PC-9 (cell line): ENCODE results near the gene PCSK5. TPM values are rescaled to one million over a fixed set of nuclear protein-coding genes. Genes with fewer than 3 reads are reported as not detected.

ENCODE experiments used
- BruUV-seq: library from RNA; stranded (reverse); fragments of 400-500 nt; replicated peaks from 2 replicates; lab custom pipeline; 2021; lab: Mats Ljungman, UMichigan
- CTCF ChIA-PET: fragments of 300-600 bp; sonication (Branson Sonifier 250); formaldehyde crosslinking; loops from one replicate; lab custom pipeline; 2022; ENCODE audit warnings: antibody characterized with exemption; lab: Charles Lee
- POLR2A ChIA-PET: fragments of 300-600 bp; sonication (Branson Sonifier 250); formaldehyde crosslinking; loops from one replicate; lab custom pipeline; 2022; ENCODE audit warnings: antibody characterized with exemption; ENCODE audit not compliant: unreplicated experiment; lab: Charles Lee
- DNase-seq, 2 experiments: peaks; one replicate each; pipeline versions ENCODE4 v3.0.0 to v3.0.0-alpha.2; 2015 to 2022; ENCODE audit warnings: mixed read lengths in 1 of 2
- H2AFZ ChIP-seq: fragments of 200-600 bp; sonication (generic); 2 replicates; pipeline ENCODE4 v1.8.1; 2017; ENCODE audit warnings: antibody characterized with exemption
- H3F3A ChIP-seq: fragments of 200-600 bp; sonication (generic); 2 replicates; pipeline ENCODE4 v1.8.1; 2017; ENCODE audit warnings: antibody characterized with exemption, mild to moderate bottlenecking, low read depth; ENCODE audit not compliant: insufficient read depth
- H3K27ac ChIP-seq: fragments of 200-600 bp; sonication (generic); 2 replicates; pipeline ENCODE4 v1.6.1; 2016; ENCODE audit warnings: mixed run types
- H3K27me3 ChIP-seq: fragments of 200-600 bp; sonication (generic); 2 replicates; pipeline ENCODE4 v1.6.1; 2016; ENCODE audit warnings: low read depth, mixed run types; ENCODE audit not compliant: insufficient read depth
- H3K36me3 ChIP-seq: fragments of 200-600 bp; sonication (generic); 2 replicates; pipeline ENCODE4 v1.6.1; 2016; ENCODE audit warnings: low read depth, mixed run types
- H3K4me1 ChIP-seq: fragments of 200-600 bp; sonication (generic); replicated peaks from 2 replicates; pipeline ENCODE4 v1.6.1; 2016; ENCODE audit warnings: mixed run types; ENCODE audit not compliant: insufficient read depth
- H3K4me2 ChIP-seq: fragments of 200-600 bp; sonication (generic); 2 replicates; pipeline ENCODE4 v1.6.1; 2017; ENCODE audit warnings: mixed run types
- H3K4me3 ChIP-seq: fragments of 200-600 bp; sonication (generic); 2 replicates; pipeline ENCODE4 v1.6.1; 2016; ENCODE audit warnings: mixed run types
- H3K79me2 ChIP-seq: fragments of 200-600 bp; sonication (generic); 2 replicates; pipeline ENCODE4 v1.6.1; 2017; ENCODE audit warnings: low read depth, mixed run types
- H3K9me2 ChIP-seq: fragments of 200-600 bp; sonication (generic); 2 replicates; pipeline ENCODE4 v1.8.1; 2017; ENCODE audit warnings: mild to moderate bottlenecking; ENCODE audit not compliant: insufficient read depth
- H3K9me3 ChIP-seq: fragments of 200-600 bp; sonication (generic); 2 replicates; pipeline ENCODE4 v1.8.1; 2016; ENCODE audit warnings: low read depth; ENCODE audit not compliant: insufficient read depth
- H4K20me1 ChIP-seq: fragments of 200-600 bp; sonication (generic); 2 replicates; pipeline ENCODE4 v1.8.1; 2017; ENCODE audit not compliant: insufficient read depth
- CTCF ChIP-seq: fragments of 200-600 bp; sonication (generic); conservative IDR thresholded peaks from 2 replicates; pipeline ENCODE4 v1.6.1; 2017; ENCODE audit warnings: mixed run types, antibody characterized with exemption, mild to moderate bottlenecking, moderate library complexity
- EZH2 ChIP-seq: fragments of 200-600 bp; sonication (generic); IDR thresholded peaks from 2 replicates; pipeline ENCODE4 v1.8.0; 2017; ENCODE audit warnings: antibody characterized with exemption, low read depth
- intact Hi-C: fragments of 100-400 bp; cut with micrococcal nuclease; formaldehyde crosslinking; loops from one replicate; pipeline ENCODE4 v1.10.0; 2022; ENCODE audit not compliant: unreplicated experiment
- total RNA-seq: library from RNA; stranded (reverse); gene quantifications from 2 replicates; pipeline ENCODE4 v1.2.3, GENCODE V29; 2021

The PCSK5 gene
- total RNA-seq, 1 experiment from 2014 or later = 8.2 TPM

GRCh38 chr9:75847085-75847484 lies 43.4 kb upstream of the PCSK5 start:
- ChIA-PET CTCF (interaction anchor here (0.8 kb wide), 1 partner anchor 1578 kb away, joined by 16 read pairs; no protein-coding TSS in a partner anchor), POLR2A (no interaction called here)
- no peak for TF ChIP-seq EZH2
- TF ChIP-seq CTCF = no peak
- H3K79me2 ChIP-seq = no peaks in the 10 kb centered on the region
- no peaks in the 10 kb centered on the region for H3K4me1 ChIP-seq
- no peaks in the 10 kb centered on the region for H3K27me3 ChIP-seq
- no TSS peak for BruUV-seq
- H3K36me3 ChIP-seq = no peaks in the 10 kb centered on the region
- H4K20me1 ChIP-seq = no peaks in the 10 kb centered on the region
- no peak for DNase-seq
- no peak overlapping the region for H3K27ac ChIP-seq
- H3K4me3 ChIP-seq = no peak overlapping the region
- intact Hi-C loops = no loop called here
- H3F3A ChIP-seq = no peaks in the 10 kb centered on the region
- H3K4me2 ChIP-seq = no peak overlapping the region
- no peak overlapping the region for H2AFZ ChIP-seq
- H3K9me2 ChIP-seq = no peaks in the 10 kb centered on the region
- H3K9me3 ChIP-seq = no peaks in the 10 kb centered on the region

- Histone ChIP-seq H3K79me2 (no peaks in the 10 kb centered on the region), H2AFZ (no peak overlapping the region), H3K4me1 (no peaks in the 10 kb centered on the region), H3K4me3 (no peak overlapping the region), H3K27me3 (no peaks in the 10 kb centered on the region), H3F3A (no peaks in the 10 kb centered on the region; the same call in 1 of the 2 replicates), H3K9me3 (no peaks in the 10 kb centered on the region), H4K20me1 (no peaks in the 10 kb centered on the region), H3K4me2 (no peak overlapping the region), H3K36me3 (no peaks in the 10 kb centered on the region), H3K27ac (no peak overlapping the region), H3K9me2 (no peaks in the 10 kb centered on the region)
- DNase-seq = no peak
- ChIA-PET POLR2A (no interaction called here), CTCF (no interaction called here)
- TF ChIP-seq EZH2 = no peak
- TF ChIP-seq CTCF = no peak
- intact Hi-C loops = no loop called here
- no TSS peak for BruUV-seq
Observed at GRCh38 chr9:75850459-75851200, 39.8 kb upstream of the PCSK5 start.

DNA sequence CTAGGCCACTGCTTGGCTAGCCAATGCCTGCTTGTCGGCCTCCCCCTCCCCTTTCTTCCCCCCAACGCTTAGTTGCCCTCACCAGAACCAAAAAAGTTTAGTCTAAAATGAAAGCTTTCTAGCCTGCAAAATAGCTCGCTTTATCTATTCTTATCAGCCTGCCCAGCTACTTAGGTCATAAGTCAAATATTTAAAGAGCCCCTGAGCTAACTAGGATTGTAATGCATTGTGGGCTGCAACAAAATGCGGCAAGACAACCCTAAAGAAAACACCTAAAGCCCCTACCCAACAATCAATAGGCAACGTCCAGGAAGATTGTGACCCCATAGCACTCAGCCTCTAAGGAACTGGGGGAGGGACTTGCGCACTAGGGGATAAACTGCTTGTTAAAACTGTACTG lies 38.6 kb upstream of the PCSK5 start:
- no peaks in the 10 kb centered on the region for H3K79me2 ChIP-seq
- no peak overlapping the region for H2AFZ ChIP-seq
- BruUV-seq = no TSS peak
- H3K4me3 ChIP-seq = no peak overlapping the region
- H3K4me2 ChIP-seq = no peak overlapping the region
- no peaks in the 10 kb centered on the region for H3K9me3 ChIP-seq
- CTCF ChIA-PET = interaction anchor here (0.6 kb wide), 2 partner anchors 951 to 959 kb away, joined by 3 read pairs; no protein-coding TSS in a partner anchor
- intact Hi-C loops = no loop called here
- no peaks in the 10 kb centered on the region for H3K27me3 ChIP-seq
- DNase-seq = no peak
- no peaks in the 10 kb centered on the region for H3K9me2 ChIP-seq
- H3K27ac ChIP-seq = no peak overlapping the region
- TF ChIP-seq EZH2 (no peak), CTCF (no peak)
- H3K36me3 ChIP-seq = no peaks in the 10 kb centered on the region
- H3F3A ChIP-seq = no peaks in the 10 kb centered on the region; the same call in 1 of the 2 replicates
- no peaks in the 10 kb centered on the region for H4K20me1 ChIP-seq
- H3K4me1 ChIP-seq = no peaks in the 10 kb centered on the region
- POLR2A ChIA-PET = no interaction called here
